Chondrocyte (in vitro differentiated cells): ENCODE measurements around the gene FRMD1. TPM values are rescaled to one million over a fixed set of nuclear protein-coding genes. Genes with fewer than 3 reads are reported as not detected.

ENCODE experiments used
- DNase-seq: peaks from one replicate; pipeline ENCODE4 v3.0.0; 2021; ENCODE audit warnings: mixed read lengths, low spot score
- H3K27ac Mint-ChIP-seq: one replicate; pipeline ENCODE4 v1.8.0; 2021; ENCODE audit warnings: mild to moderate bottlenecking, moderate library complexity, mixed read lengths; ENCODE audit not compliant: unreplicated experiment
- H3K27me3 Mint-ChIP-seq: 2 replicates; pipeline ENCODE4 v1.8.0; 2021; ENCODE audit warnings: low read depth, mixed read lengths
- H3K36me3 Mint-ChIP-seq: 2 replicates; pipeline ENCODE4 v1.8.0; 2021; ENCODE audit warnings: low read depth, mixed read lengths
- H3K4me1 Mint-ChIP-seq: 2 replicates; pipeline ENCODE4 v1.8.0; 2021; ENCODE audit warnings: low read depth, mild to moderate bottlenecking, mixed read lengths
- H3K4me3 Mint-ChIP-seq: one replicate; pipeline ENCODE4 v1.8.0; 2021; ENCODE audit warnings: mild to moderate bottlenecking, moderate library complexity, mixed read lengths; ENCODE audit not compliant: unreplicated experiment
- H3K9me3 Mint-ChIP-seq: 2 replicates; pipeline ENCODE4 v1.8.0; 2021; ENCODE audit warnings: low read depth, mixed read lengths
- total RNA-seq: library from RNA; stranded (reverse); gene quantifications from 3 replicates; pipeline ENCODE4 v1.2.1, GENCODE V29; 2021
- TF ChIP-seq, protein P1 (sequence below): fragments of 200-600 bp; sonication (generic); IDR thresholded peaks from 2 replicates; pipeline ENCODE4 v1.5.0; 2021; ENCODE audit warnings: antibody characterized with exemption, mild to moderate bottlenecking, moderate library complexity

FRMD1 gene
- total RNA-seq, 1 donor from 2014 or later = 0.20 TPM

DNA sequence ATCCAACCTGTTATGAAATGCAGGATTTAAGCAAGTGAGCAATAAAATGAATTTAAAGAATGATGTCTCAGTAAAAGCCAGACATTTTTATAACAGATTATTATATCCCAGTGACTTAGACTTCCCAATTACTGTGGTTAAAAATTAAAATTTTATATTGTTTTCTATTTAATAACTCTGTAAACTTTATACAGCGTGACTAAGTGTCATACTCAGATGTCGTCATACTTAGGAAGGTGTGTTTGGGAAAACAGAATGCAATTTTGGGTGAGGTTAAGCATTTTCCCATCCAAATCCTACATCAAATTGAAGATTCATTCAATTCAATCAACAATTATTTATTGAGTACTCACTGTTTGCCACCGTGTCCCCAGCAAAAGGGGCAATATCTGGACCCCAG is 31.4 kb upstream of the FRMD1 start:
- H3K27ac Mint-ChIP-seq = no peak overlapping the region

DNA sequence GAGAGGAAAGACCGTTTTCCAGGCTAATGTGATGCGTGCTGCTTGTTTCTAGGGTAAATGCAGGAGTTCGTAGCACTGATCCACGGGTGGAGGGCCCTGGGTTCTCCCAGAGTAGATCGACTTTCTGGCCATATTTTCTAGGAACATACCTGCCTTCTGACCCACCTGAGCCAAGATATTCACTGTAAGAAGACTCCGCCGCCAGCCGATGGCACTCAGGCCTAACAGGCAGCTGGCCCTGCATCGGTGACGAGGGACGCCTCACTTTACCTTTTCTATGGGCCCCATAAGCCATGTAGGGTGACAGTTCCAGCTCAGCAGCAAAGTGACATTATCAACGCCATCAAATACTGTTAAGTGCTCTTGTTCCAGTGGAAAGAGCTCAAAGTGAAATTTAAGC is 30.2 kb upstream of the FRMD1 start:
- TF ChIP-seq, protein P1, sequence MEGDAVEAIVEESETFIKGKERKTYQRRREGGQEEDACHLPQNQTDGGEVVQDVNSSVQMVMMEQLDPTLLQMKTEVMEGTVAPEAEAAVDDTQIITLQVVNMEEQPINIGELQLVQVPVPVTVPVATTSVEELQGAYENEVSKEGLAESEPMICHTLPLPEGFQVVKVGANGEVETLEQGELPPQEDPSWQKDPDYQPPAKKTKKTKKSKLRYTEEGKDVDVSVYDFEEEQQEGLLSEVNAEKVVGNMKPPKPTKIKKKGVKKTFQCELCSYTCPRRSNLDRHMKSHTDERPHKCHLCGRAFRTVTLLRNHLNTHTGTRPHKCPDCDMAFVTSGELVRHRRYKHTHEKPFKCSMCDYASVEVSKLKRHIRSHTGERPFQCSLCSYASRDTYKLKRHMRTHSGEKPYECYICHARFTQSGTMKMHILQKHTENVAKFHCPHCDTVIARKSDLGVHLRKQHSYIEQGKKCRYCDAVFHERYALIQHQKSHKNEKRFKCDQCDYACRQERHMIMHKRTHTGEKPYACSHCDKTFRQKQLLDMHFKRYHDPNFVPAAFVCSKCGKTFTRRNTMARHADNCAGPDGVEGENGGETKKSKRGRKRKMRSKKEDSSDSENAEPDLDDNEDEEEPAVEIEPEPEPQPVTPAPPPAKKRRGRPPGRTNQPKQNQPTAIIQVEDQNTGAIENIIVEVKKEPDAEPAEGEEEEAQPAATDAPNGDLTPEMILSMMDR = no peak
- Mint-ChIP-seq H3K9me3 (no peaks in the 10 kb centered on the region), H3K27me3 (no peaks in the 10 kb centered on the region), H3K27ac (no peak overlapping the region), H3K4me1 (peaks cover 29% of the 10 kb centered on the region), H3K4me3 (no peak overlapping the region), H3K36me3 (no peaks in the 10 kb centered on the region)
- DNase-seq = peak; percentile 54

More for the DNA sequence above, 31.4 kb upstream of the FRMD1 start:
- H3K27me3 Mint-ChIP-seq = no peaks in the 10 kb centered on the region
- peaks cover 1% of the 10 kb centered on the region for H3K9me3 Mint-ChIP-seq
- TF ChIP-seq, protein P1 = no peak
- no peak overlapping the region for H3K4me3 Mint-ChIP-seq
- H3K36me3 Mint-ChIP-seq = no peaks in the 10 kb centered on the region
- peaks cover 24% of the 10 kb centered on the region for H3K4me1 Mint-ChIP-seq
- no peak for DNase-seq

DNA sequence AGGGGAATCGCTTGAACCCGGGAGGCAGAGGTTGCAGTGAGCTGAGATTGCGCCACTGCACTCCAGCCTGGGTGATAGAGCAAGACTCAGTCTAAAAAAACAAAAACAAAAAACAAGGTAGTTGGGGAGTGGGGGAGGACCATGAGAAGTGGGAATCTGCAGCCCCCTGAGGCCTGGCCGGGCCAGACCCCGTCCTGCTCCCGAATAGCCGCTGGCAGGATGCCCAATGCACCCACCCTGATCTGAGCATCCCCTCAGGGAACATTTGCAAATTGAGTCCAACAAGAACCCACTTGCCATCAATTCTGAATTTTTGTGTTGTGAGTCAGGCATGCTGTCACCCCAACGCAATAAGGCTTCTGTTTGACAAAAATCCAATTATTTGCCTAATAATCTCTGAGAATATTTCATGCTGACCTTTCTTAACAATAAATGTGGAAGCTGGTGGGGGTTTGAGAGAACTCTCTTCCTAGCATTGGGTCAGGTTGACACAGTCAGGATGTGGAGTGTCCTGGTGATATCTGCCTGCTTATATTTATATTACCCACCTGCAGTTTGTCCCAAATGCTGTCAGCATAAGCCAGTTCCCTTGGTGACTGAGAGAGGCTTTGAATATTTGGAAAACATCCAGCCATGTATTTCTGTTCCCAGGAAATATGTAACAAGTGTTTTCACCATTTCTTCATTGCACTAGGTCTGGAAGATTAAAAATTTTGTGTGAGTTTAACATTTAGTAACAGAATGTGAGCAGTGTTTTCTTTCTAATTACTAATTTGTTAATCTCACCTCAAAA is 28.4 kb upstream of the FRMD1 start:
- Mint-ChIP-seq H3K36me3 (no peaks in the 10 kb centered on the region), H3K4me3 (no peak overlapping the region), H3K4me1 (peaks cover 29% of the 10 kb centered on the region), H3K27me3 (peaks cover 6% of the 10 kb centered on the region), H3K9me3 (no peaks in the 10 kb centered on the region), H3K27ac (peak overlapping the region; percentile 90)
- peak; percentile 40 for DNase-seq
- TF ChIP-seq, protein P1 = no peak

GRCh38 chr6:168106633-168107005 is 27.6 kb upstream of the FRMD1 start:
- H3K4me3 Mint-ChIP-seq = no peak overlapping the region
- TF ChIP-seq, protein P1 = no peak
- H3K36me3 Mint-ChIP-seq = no peaks in the 10 kb centered on the region
- H3K4me1 Mint-ChIP-seq = peaks cover 29% of the 10 kb centered on the region
- DNase-seq = no peak
- no peaks in the 10 kb centered on the region for H3K9me3 Mint-ChIP-seq
- peaks cover 8% of the 10 kb centered on the region for H3K27me3 Mint-ChIP-seq
- peak overlapping the region; percentile 90 for H3K27ac Mint-ChIP-seq

DNA sequence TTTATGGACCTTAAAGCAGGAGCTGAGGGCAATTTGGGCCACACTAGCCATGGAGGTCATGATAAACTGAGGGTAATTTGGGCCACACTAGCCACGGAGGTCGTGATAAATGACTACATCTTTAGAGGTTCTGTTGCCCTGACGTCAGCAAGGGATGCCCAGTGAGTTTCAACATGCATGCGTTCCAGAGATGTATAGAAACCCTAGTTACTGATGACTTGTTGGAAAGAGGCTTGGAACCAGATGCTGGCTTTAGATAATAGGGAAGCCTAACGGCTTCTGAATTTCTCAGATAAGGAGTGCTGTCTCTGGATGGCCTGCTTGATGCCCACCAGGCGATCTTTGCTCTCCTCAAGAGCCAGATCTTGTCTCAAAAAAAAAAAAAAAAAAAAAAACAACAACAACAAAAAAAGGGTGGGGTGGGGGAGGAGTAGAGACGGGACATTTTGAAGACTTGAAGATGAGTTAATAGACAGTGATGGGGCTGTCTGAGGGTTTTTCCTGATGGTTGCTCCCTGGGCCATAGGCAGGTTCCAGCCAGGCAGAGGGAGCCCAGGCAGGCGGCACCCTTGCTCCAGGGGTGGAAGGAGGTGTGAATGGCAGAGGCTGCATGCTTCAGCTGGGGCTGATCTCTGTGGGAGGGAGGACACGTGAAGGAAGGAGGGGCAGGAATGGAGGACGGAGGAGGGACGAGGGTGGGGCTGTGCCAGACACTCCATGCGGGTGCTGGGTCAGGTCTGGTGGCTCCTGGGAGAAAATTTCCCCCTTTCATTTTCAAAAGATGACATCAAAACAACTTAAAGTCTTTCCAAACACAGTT is 27.0 kb upstream of the FRMD1 start:
- peak overlapping the region; percentile 90 for H3K27ac Mint-ChIP-seq
- DNase-seq = peak; percentile 68
- H3K36me3 Mint-ChIP-seq = no peaks in the 10 kb centered on the region
- TF ChIP-seq, protein P1 = no peak
- H3K4me3 Mint-ChIP-seq = no peak overlapping the region
- H3K9me3 Mint-ChIP-seq = no peaks in the 10 kb centered on the region
- peaks cover 8% of the 10 kb centered on the region for H3K27me3 Mint-ChIP-seq
- peaks cover 29% of the 10 kb centered on the region for H3K4me1 Mint-ChIP-seq
